K562 treated with DMSO at 1 percent for 12 hours (cell line): ENCODE measurements around the gene SCYGR8. TPM values are rescaled to one million over a fixed set of nuclear protein-coding genes. Genes with fewer than 3 reads are reported as not detected.

ENCODE experiments used
- total RNA-seq: library from RNA; unstranded; fragments of 300-600 nt; gene quantifications from 2 replicates; pipeline ENCODE4 v1.2.3, GENCODE V29; 2022; ENCODE audit not compliant: insufficient read depth

Gene SCYGR8
- total RNA-seq = not detected in 2 replicates

GRCh38 chr2:227745594-227745993 lies at the start of gene SCYGR8:
Gene SCYGR8 (plus strand): TSS chr2:227745894. CDS start chr2:227745894, 0 bp downstream.

GRCh38 chr2:227717687-227718567 lies 27.8 kb upstream of the SCYGR8 start, which contains the start of gene SLC19A3:
Gene SLC19A3 (minus strand): TSS chr2:227718028. CDS start chr2:227702318, 15,710 bp downstream.

GRCh38 chr2:227724394-227725039 lies 21.2 kb upstream of the SCYGR8 start, which contains the start of gene SCYGR6:
Gene SCYGR6 (minus strand): TSS chr2:227724757. CDS start chr2:227724757, 0 bp downstream.

GRCh38 chr2:227728035-227728434 lies 17.7 kb upstream of the SCYGR8 start, which contains the start of gene SCYGR7:
Gene SCYGR7 (plus strand): TSS chr2:227728335. CDS start chr2:227728335, 0 bp downstream.

Other genes starting within 250 kb of the SCYGR8 start
- gene SCYGR2, start 147.0 kb upstream of the SCYGR8 start, total RNA-seq = not detected in 2 replicates
- gene SCYGR3, start 131.1 kb upstream of the SCYGR8 start, total RNA-seq = not detected in 2 replicates
- not detected in 2 replicates for gene SCYGR4, start 128.4 kb upstream of the SCYGR8 start, total RNA-seq
- not detected in 2 replicates for gene SCYGR5, start 79.1 kb upstream of the SCYGR8 start, total RNA-seq
- not detected in 2 replicates for gene SLC19A3, start 27.9 kb upstream of the SCYGR8 start, total RNA-seq
- not detected in 2 replicates for gene SCYGR6, start 21.1 kb upstream of the SCYGR8 start, total RNA-seq
- gene SCYGR7, start 17.6 kb upstream of the SCYGR8 start, total RNA-seq = not detected in 2 replicates
- gene CCL20, start 67.9 kb downstream of the SCYGR8 start, total RNA-seq = not detected in 2 replicates
- not detected in 2 replicates for gene DAW1, start 125.7 kb downstream of the SCYGR8 start, total RNA-seq